AG09319 (cell line): ENCODE data around the gene C16orf74.

Experiments used
- DNase-seq: peaks from one replicate; pipeline ENCODE4 v3.0.0-alpha.2; 2010; ENCODE audit warnings: low read depth; ENCODE audit errors: extremely low read depth
- TF ChIP-seq, protein P1 (sequence below): IDR thresholded peaks from 2 replicates; pipeline ENCODE4 v1.5.1; 2011; ENCODE audit warnings: low read depth, mild to moderate bottlenecking, inconsistent platforms, low read length, moderate library complexity

The C16orf74 gene

DNA sequence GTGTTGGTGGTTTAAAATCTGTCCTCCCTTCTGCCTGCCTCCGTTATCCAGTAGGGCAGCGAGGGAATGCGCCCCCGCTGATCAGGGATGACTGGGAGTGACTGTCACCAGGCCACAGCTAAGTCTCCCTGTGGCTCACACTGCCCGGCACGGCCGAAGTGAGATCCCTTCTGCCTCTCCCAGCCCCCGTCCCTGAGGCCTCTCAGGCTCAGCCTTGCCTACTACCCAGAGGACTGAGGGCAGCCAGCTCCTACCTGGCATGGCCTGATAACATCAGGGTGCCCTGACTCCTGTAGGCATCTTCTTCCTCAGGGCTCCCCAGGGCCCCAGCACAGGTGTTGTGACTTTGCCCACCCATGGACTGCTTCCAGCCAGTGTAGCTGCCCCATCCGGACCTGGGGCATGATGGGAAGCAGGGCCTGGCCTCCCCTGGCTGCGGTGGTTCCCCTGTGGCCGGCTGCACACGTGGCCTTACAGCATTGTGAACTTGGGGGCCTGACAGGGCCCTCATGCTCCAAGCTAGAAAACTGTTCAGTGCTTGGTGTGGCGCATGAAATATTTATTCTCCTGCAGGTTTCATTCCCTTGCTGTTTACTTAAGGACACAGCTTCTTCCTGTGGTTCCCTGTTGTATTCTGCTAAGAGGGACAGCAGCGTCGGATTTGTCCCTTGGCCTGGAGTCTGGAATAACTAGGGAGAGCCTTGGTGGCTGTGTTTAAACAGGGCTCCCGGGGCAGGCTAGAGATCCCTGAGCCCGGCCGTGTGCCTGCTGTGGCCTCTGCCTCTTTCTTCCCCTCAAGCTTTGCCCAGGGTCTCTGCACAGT is 92.2 kb downstream of the C16orf74 start:
- DNase-seq: no peak
- TF ChIP-seq, protein P1, sequence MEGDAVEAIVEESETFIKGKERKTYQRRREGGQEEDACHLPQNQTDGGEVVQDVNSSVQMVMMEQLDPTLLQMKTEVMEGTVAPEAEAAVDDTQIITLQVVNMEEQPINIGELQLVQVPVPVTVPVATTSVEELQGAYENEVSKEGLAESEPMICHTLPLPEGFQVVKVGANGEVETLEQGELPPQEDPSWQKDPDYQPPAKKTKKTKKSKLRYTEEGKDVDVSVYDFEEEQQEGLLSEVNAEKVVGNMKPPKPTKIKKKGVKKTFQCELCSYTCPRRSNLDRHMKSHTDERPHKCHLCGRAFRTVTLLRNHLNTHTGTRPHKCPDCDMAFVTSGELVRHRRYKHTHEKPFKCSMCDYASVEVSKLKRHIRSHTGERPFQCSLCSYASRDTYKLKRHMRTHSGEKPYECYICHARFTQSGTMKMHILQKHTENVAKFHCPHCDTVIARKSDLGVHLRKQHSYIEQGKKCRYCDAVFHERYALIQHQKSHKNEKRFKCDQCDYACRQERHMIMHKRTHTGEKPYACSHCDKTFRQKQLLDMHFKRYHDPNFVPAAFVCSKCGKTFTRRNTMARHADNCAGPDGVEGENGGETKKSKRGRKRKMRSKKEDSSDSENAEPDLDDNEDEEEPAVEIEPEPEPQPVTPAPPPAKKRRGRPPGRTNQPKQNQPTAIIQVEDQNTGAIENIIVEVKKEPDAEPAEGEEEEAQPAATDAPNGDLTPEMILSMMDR: no peak

DNA sequence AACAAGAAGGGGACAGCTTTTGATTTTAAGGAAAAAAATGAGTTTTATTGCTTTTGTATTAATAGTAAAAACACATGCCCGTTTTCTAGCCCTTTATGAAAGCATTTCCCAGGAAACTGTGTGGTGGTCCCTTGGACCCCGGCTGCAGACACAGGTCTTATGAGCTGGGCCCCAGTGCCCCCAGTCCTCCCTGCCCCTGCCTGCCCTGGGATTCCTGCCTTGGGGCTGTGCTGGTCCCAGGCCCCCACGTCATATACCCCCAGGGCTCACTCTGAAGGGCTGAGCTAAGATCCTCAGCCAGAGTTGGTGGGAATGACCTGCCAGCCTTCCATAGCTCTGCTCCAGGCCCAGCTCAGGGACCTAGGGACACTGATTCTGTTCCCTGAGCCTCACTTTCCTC is 92.9 kb downstream of the C16orf74 start:
- TF ChIP-seq, protein P1: no peak
- no peak for DNase-seq
